ENCODE results near the gene ANXA3. TPM values are rescaled to one million over a fixed set of nuclear protein-coding genes. Genes with fewer than 3 reads are reported as not detected.

ANXA3 gene
- total and polyA plus RNA-seq, 2 donors (not counting 1 experiment from before 2014, with no cell fraction given): not detected

DNA sequence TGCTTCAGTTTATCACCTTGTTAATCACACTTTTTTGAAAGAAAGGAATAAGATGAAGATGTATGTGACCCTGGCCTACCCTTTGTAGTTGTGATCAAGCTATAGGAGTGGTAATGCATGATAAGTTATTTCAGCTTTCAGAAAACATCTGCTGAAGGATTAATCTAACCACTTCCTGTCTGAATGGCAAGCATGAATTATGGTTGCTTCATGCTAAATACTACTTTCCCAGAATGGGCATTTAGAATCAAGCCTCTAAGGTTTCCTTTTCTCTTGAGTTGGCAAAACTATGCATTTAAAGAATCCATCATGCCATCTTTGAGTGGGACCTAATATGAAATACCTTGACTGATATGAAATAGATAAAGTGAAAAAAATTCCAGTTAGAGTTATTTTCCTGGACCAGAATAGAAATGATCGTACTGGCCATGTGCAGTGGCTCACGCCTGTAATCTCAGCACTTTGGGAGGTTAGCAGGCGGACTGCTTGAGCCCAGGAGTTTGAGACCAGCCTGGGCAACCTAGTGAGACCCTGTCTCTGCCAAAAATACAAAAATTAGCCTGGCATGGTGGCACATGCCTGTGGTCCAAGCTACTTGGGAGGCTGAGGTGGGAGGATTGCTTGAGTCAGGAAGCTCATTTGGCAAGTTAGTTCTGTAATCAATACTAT, 59.1 kb downstream of the ANXA3 start:
- peaks cover 57% of the 10 kb centered on the region for H3K4me1 Mint-ChIP-seq
- Histone ChIP-seq H3K27me3 (replicated peaks in 1 of 4; ENCODE audit: control extremely low read depth in 1 of 4, control insufficient read depth in 3 of 4, insufficient read depth in 4 of 4, low read length in 3 of 4) (no peaks in the 10 kb centered on the region), H3K27ac (ENCODE audit: low read length in 2 of 2) (peak overlapping the region; percentile 7 to 50), H3K9ac (ENCODE audit: low read length) (peak overlapping the region; percentile 24), H4K20me1 (ENCODE audit: control insufficient read depth, insufficient read depth, low read length, poor library complexity, severe bottlenecking) (no peaks in the 10 kb centered on the region), H3K9me3 (ENCODE audit: control extremely low read depth in 1 of 3, control insufficient read depth in 2 of 3, insufficient read depth in 1 of 3, low read length in 2 of 3) (no peaks in the 10 kb centered on the region), H2AFZ (ENCODE audit: insufficient read depth, low read depth, low read length, poor library complexity, severe bottlenecking) (no peak overlapping the region), H3K4me1 (ENCODE audit: control insufficient read depth in 2 of 2, insufficient read depth in 2 of 2, low read length in 2 of 2) (peaks cover 55% of the 10 kb centered on the region in 2 donors), H3K4me2 (replicated peaks; ENCODE audit: low read depth, low read length, poor library complexity, severe bottlenecking) (peak overlapping the region; percentile 47), H3K4me3 (ENCODE audit: control extremely low read depth in 1 of 5, extremely low read depth in 1 of 5, insufficient read depth in 1 of 5, low read depth in 2 of 5, low read length in 4 of 5) (peak overlapping the region in 1 of 5 experiments; percentile 5), H3K36me3 (replicated peaks in 1 of 2; ENCODE audit: control extremely low read depth in 1 of 2, control insufficient read depth in 1 of 2, extremely low read depth in 1 of 2, insufficient read depth in 2 of 2, low read length in 1 of 2) (no peaks in the 10 kb centered on the region), H3K79me2 (ENCODE audit: control insufficient read depth, insufficient read depth, low read length) (no peaks in the 10 kb centered on the region)
- H3K27me3 Mint-ChIP-seq: no peaks in the 10 kb centered on the region
- peak overlapping the region; percentile 14 for H3K4me3 Mint-ChIP-seq
- peak; percentile 39 for DNase-seq
- WGBS (ENCODE audit: insufficient coverage): 66% methylated on average over 3 of the region's 3 CpGs
- intact Hi-C loops (cut with micrococcal nuclease): loop anchor here (5.0 kb wide), 1 partner anchor 52 kb away; no protein-coding TSS in a partner anchor
- TF ChIP-seq EZH2 (IDR thresholded peaks at IDR 0.05; ENCODE audit: borderline replicate concordance, insufficient read depth, low read depth, low read length, poor library complexity, severe bottlenecking): no peak
- TF ChIP-seq, protein P1, sequence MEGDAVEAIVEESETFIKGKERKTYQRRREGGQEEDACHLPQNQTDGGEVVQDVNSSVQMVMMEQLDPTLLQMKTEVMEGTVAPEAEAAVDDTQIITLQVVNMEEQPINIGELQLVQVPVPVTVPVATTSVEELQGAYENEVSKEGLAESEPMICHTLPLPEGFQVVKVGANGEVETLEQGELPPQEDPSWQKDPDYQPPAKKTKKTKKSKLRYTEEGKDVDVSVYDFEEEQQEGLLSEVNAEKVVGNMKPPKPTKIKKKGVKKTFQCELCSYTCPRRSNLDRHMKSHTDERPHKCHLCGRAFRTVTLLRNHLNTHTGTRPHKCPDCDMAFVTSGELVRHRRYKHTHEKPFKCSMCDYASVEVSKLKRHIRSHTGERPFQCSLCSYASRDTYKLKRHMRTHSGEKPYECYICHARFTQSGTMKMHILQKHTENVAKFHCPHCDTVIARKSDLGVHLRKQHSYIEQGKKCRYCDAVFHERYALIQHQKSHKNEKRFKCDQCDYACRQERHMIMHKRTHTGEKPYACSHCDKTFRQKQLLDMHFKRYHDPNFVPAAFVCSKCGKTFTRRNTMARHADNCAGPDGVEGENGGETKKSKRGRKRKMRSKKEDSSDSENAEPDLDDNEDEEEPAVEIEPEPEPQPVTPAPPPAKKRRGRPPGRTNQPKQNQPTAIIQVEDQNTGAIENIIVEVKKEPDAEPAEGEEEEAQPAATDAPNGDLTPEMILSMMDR (IDR thresholded peaks at IDR 0.05): no peak
- H3K27ac Mint-ChIP-seq: peak overlapping the region; percentile 23
- POLR2A ChIA-PET: interaction anchor here (0.5 to 0.7 kb wide), 2 partner anchors 190 to 1493 kb away, joined by 3 to 6 read pairs; no protein-coding TSS in a partner anchor
- CTCF ChIA-PET: interaction anchor here (1.1 to 9.4 kb wide), 15 partner anchors 27 to 341 kb away, joined by 3 to 164 read pairs (median 4); no protein-coding TSS in a partner anchor
- no peak for ATAC-seq (ENCODE audit: low read depth)
- no peaks in the 10 kb centered on the region for H3K9me3 Mint-ChIP-seq (ENCODE audit: insufficient read depth)

DNA sequence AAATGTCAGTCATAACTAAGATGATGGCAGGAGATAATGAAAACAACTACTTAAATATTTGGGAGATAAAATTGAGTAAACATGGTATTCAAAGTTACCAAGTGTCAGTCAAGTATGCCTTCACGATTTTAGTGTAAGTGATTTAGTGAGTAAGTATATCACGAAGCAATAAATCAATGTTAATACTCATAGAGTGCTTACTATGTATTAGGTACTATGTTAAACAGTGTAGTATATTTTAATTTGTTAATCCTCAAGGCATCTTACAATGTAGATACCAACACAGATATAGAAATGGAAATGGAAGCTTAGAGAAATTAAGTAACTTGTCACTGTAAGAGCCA, 59.6 kb downstream of the ANXA3 start:
- intact Hi-C loops (cut with micrococcal nuclease): loop anchor here (5.0 kb wide), 1 partner anchor 51 kb away; no protein-coding TSS in a partner anchor
- Histone ChIP-seq H3K79me2 (ENCODE audit: control insufficient read depth, insufficient read depth, low read length) (no peaks in the 10 kb centered on the region), H3K9ac (ENCODE audit: low read length) (no peak overlapping the region), H4K20me1 (ENCODE audit: control insufficient read depth, insufficient read depth, low read length, poor library complexity, severe bottlenecking) (no peaks in the 10 kb centered on the region), H3K4me2 (replicated peaks; ENCODE audit: low read depth, low read length, poor library complexity, severe bottlenecking) (peak overlapping the region; percentile 47), H2AFZ (ENCODE audit: insufficient read depth, low read depth, low read length, poor library complexity, severe bottlenecking) (peak overlapping the region; percentile 61), H3K9me3 (ENCODE audit: control extremely low read depth in 1 of 3, control insufficient read depth in 2 of 3, insufficient read depth in 1 of 3, low read length in 2 of 3) (no peaks in the 10 kb centered on the region), H3K27me3 (replicated peaks in 1 of 4; ENCODE audit: control extremely low read depth in 1 of 4, control insufficient read depth in 3 of 4, insufficient read depth in 4 of 4, low read length in 3 of 4) (no peaks in the 10 kb centered on the region), H3K4me3 (ENCODE audit: control extremely low read depth in 1 of 5, extremely low read depth in 1 of 5, insufficient read depth in 1 of 5, low read depth in 2 of 5, low read length in 4 of 5) (peak overlapping the region in 1 of 5 experiments; percentile 5), H3K27ac (ENCODE audit: low read length in 2 of 2) (peak overlapping the region; percentile 15 to 50), H3K36me3 (replicated peaks in 1 of 2; ENCODE audit: control extremely low read depth in 1 of 2, control insufficient read depth in 1 of 2, extremely low read depth in 1 of 2, insufficient read depth in 2 of 2, low read length in 1 of 2) (no peaks in the 10 kb centered on the region), H3K4me1 (ENCODE audit: control insufficient read depth in 2 of 2, insufficient read depth in 2 of 2, low read length in 2 of 2) (peaks cover 55% of the 10 kb centered on the region in 2 donors)
- WGBS (ENCODE audit: insufficient coverage): no CpG with 5 or more reads among the region's 2 CpGs
- H3K27me3 Mint-ChIP-seq: no peaks in the 10 kb centered on the region
- DNase-seq (no peak), ATAC-seq (ENCODE audit: low read depth) (no peak)
- TF ChIP-seq, protein P1 (IDR thresholded peaks at IDR 0.05): no peak
- no peak for TF ChIP-seq EZH2 (IDR thresholded peaks at IDR 0.05; ENCODE audit: borderline replicate concordance, insufficient read depth, low read depth, low read length, poor library complexity, severe bottlenecking)
- H3K4me3 Mint-ChIP-seq: peak overlapping the region; percentile 14
- H3K9me3 Mint-ChIP-seq (ENCODE audit: insufficient read depth): no peaks in the 10 kb centered on the region
- peak overlapping the region; percentile 23 for H3K27ac Mint-ChIP-seq
- ChIA-PET POLR2A (interaction anchor here (0.6 kb wide), 1 partner anchor 172 kb away, joined by 3 read pairs; no protein-coding TSS in a partner anchor), CTCF (interaction anchor here (0.5 to 9.4 kb wide), 16 partner anchors 27 to 256 kb away, joined by 3 to 164 read pairs (median 4); no protein-coding TSS in a partner anchor)
- H3K4me1 Mint-ChIP-seq: peaks cover 57% of the 10 kb centered on the region

Data from B cell (primary cell).